ENCODE measurements around the gene DNMBP.

The DNMBP gene

GRCh38 chr10:100009793-100010676, at the start of gene DNMBP:
DNMBP (minus strand) TSS chr10:100009947; CDS start chr10:99972124, 37,823 bp downstream.
- Histone ChIP-seq H3K27me3 (no peaks in the 10 kb centered on the region), H3K4me1 (peaks cover 0 to 29% (median 19%) of the 10 kb centered on the region in 4 donors), H3K36me3 (no peaks in the 10 kb centered on the region), H3K9me3 (no peaks in the 10 kb centered on the region), H3K27ac (peak within 1 kb of the TSS; percentile 70 to 77), H3K4me3 (peak within 1 kb of the TSS; percentile 64 to 71)
- peak; percentile 80 to 89 for DNase-seq
- intact Hi-C loops (cut with DNase I; ENCODE audit: low total_unique reads): no loop called here
- TF ChIP-seq CTCF (IDR thresholded peaks at IDR 0.05): peak; percentile 41 to 92

GRCh38 chr10:100057948-100058347, 48.2 kb upstream of the DNMBP start:
- no peak for DNase-seq
- Histone ChIP-seq H3K4me1 (no peaks in the 10 kb centered on the region), H3K27ac (no peak overlapping the region), H3K27me3 (peaks cover 0 to 4% of the 10 kb centered on the region in 2 donors), H3K36me3 (no peaks in the 10 kb centered on the region), H3K9me3 (peaks cover 0 to 7% (median 6%) of the 10 kb centered on the region in 3 donors), H3K4me3 (no peak overlapping the region)
- intact Hi-C loops (cut with DNase I; ENCODE audit: low total_unique reads): no loop called here
- TF ChIP-seq CTCF (IDR thresholded peaks at IDR 0.05): no peak

GRCh38 chr10:100053686-100054460, 44.1 kb upstream of the DNMBP start:
- H3K27ac ChIP-seq: no peak overlapping the region
- H3K4me3 ChIP-seq: no peak overlapping the region
- intact Hi-C loops (cut with DNase I; ENCODE audit: low total_unique reads): no loop called here
- H3K27me3 ChIP-seq: peaks cover 0 to 4% of the 10 kb centered on the region in 2 donors
- no peak for TF ChIP-seq CTCF (IDR thresholded peaks at IDR 0.05)
- DNase-seq: no peak
- H3K4me1 ChIP-seq: no peaks in the 10 kb centered on the region
- peaks cover 0 to 6% (median 6%) of the 10 kb centered on the region in 3 donors for H3K9me3 ChIP-seq
- H3K36me3 ChIP-seq: no peaks in the 10 kb centered on the region

- Histone ChIP-seq H3K9me3 (no peaks in the 10 kb centered on the region), H3K27me3 (no peaks in the 10 kb centered on the region), H3K36me3 (no peaks in the 10 kb centered on the region), H3K27ac (no peak overlapping the region), H3K4me3 (no peak overlapping the region), H3K4me1 (no peaks in the 10 kb centered on the region)
- intact Hi-C loops (cut with DNase I; ENCODE audit: low total_unique reads): loop anchor here (2.0 kb wide), 1 partner anchor 199 kb away; no protein-coding TSS in a partner anchor
- peak; percentile 86 to 87 for DNase-seq
- TF ChIP-seq CTCF (IDR thresholded peaks at IDR 0.05): peak; percentile 88 to 96
These were observed 36.3 kb upstream of the DNMBP start for GRCh38 chr10:100046021-100046486.

- no peaks in the 10 kb centered on the region for H3K36me3 ChIP-seq
- H3K27ac ChIP-seq: no peak overlapping the region
- TF ChIP-seq CTCF (IDR thresholded peaks at IDR 0.05): no peak
- no peak overlapping the region for H3K4me3 ChIP-seq
- intact Hi-C loops (cut with DNase I; ENCODE audit: low total_unique reads): no loop called here
- no peaks in the 10 kb centered on the region for H3K4me1 ChIP-seq
- H3K9me3 ChIP-seq: no peaks in the 10 kb centered on the region
- no peaks in the 10 kb centered on the region for H3K27me3 ChIP-seq
- no peak for DNase-seq
These were observed 35.8 kb upstream of the DNMBP start for GRCh38 chr10:100045592-100045991.
